WI38 (cell line): ENCODE measurements around the gene SLC23A2.
A peak's percentile ranks its signal among the peaks of the same experiment; 100 is the strongest.

Experiments used
- H3K4me3 ChIP-seq: 2 replicates; pipeline ENCODE4 v1.5.1; 2011; ENCODE audit warnings: low read depth, mild to moderate bottlenecking, control low read depth, low read length
- CTCF ChIP-seq: IDR thresholded peaks from 2 replicates; pipeline ENCODE4 v1.5.1; 2012; ENCODE audit warnings: low read depth, mild to moderate bottlenecking, control low read depth, low read length

SLC23A2 gene

GRCh38 chr20:4959592-4959991 lies 41.7 kb downstream of the SLC23A2 start:
- no peak for TF ChIP-seq CTCF
- H3K4me3 ChIP-seq, result no peak overlapping the region

- TF ChIP-seq CTCF, result no peak
- no peak overlapping the region for H3K4me3 ChIP-seq
These were observed 43.4 kb downstream of the SLC23A2 start for GRCh38 chr20:4957939-4958362.

GRCh38 chr20:4957187-4957586 lies 44.1 kb downstream of the SLC23A2 start:
- no peak overlapping the region for H3K4me3 ChIP-seq
- no peak for TF ChIP-seq CTCF

- no peak overlapping the region for H3K4me3 ChIP-seq
- peak; percentile 42; the same call in 1 of the 2 replicates for TF ChIP-seq CTCF
These were observed 45.0 kb downstream of the SLC23A2 start for GRCh38 chr20:4956200-4956810.

- no peak overlapping the region for H3K4me3 ChIP-seq
- TF ChIP-seq CTCF, result no peak
These were observed 47.4 kb downstream of the SLC23A2 start for GRCh38 chr20:4953881-4954280.

- H3K4me3 ChIP-seq, result no peak overlapping the region
- TF ChIP-seq CTCF, result no peak
These were observed 49.1 kb downstream of the SLC23A2 start for GRCh38 chr20:4952229-4952628.

GRCh38 chr20:4951299-4951698 lies 50.0 kb downstream of the SLC23A2 start:
- no peak for TF ChIP-seq CTCF

More at GRCh38 chr20:4951299-4951698, 50.0 kb downstream of the SLC23A2 start:
- H3K4me3 ChIP-seq, result no peak overlapping the region
